Stomach (tissue), 4 donors: Measurements from ENCODE around the gene SLC45A2.

Source experiments
- CTCF ChIP-seq, 7 experiments: fragments of 450-650 bp in 4 of 7; fragments of 200-600 bp in 3 of 7; sonication (generic) in 3 of 7; IDR thresholded peaks; one replicate each; pipeline ENCODE4 v1.5.1; 2016 to 2019; ENCODE audit warnings: antibody characterized with exemption in 7 of 7, control low read depth in 2 of 7, mild to moderate bottlenecking in 1 of 7
- POLR2A ChIP-seq, 4 donors: fragments of 450-650 bp; IDR thresholded peaks; one replicate each; pipeline ENCODE4 v1.6.1; 2016; ENCODE audit warnings: antibody characterized with exemption in 4 of 4, control low read depth in 2 of 4, mild to moderate bottlenecking in 1 of 4, moderate library complexity in 1 of 4

GRCh38 chr5:33934176-33934575 lies 50.3 kb downstream of the SLC45A2 start:
- no peak for TF ChIP-seq CTCF (IDR thresholded peaks at IDR 0.05)
- no peak for TF ChIP-seq POLR2A (IDR thresholded peaks at IDR 0.05)
